Ishikawa (cell line): ENCODE measurements around the gene ARFGEF3.

Source experiments
- CEBPB ChIP-seq: IDR thresholded peaks from 2 replicates; pipeline ENCODE4 v1.6.1; 2012
- CREB1 ChIP-seq: IDR thresholded peaks from 2 replicates; pipeline ENCODE4 v1.6.1; 2012; ENCODE audit warnings: low read depth
- EGR1 ChIP-seq: IDR thresholded peaks from 2 replicates; pipeline ENCODE4 v1.6.1; 2012
- EP300 ChIP-seq: IDR thresholded peaks from 2 replicates; pipeline ENCODE4 v1.6.1; 2012; ENCODE audit warnings: borderline replicate concordance
- FOXM1 ChIP-seq: IDR thresholded peaks from 2 replicates; pipeline ENCODE4 v1.6.1; 2012; ENCODE audit warnings: low read depth, borderline replicate concordance
- MAX ChIP-seq: IDR thresholded peaks from 2 replicates; pipeline ENCODE4 v1.6.1; 2012
- NFIC ChIP-seq: IDR thresholded peaks from 2 replicates; pipeline ENCODE4 v1.6.1; 2012
- RAD21 ChIP-seq: IDR thresholded peaks from 2 replicates; pipeline ENCODE4 v1.6.1; 2012; ENCODE audit warnings: low read depth
- REST ChIP-seq: IDR thresholded peaks from 2 replicates; pipeline ENCODE4 v1.6.1; 2012; ENCODE audit warnings: low read depth, mild to moderate bottlenecking
- TAF1 ChIP-seq: IDR thresholded peaks from 2 replicates; pipeline ENCODE4 v1.6.1; 2012; ENCODE audit warnings: low read depth, mild to moderate bottlenecking
- TCF12 ChIP-seq: IDR thresholded peaks from 2 replicates; pipeline ENCODE4 v1.6.1; 2012; ENCODE audit warnings: low read depth
- TEAD4 ChIP-seq: IDR thresholded peaks from 2 replicates; pipeline ENCODE4 v1.6.1; 2012
- USF1 ChIP-seq: IDR thresholded peaks from 2 replicates; pipeline ENCODE4 v1.6.1; 2012
- YY1 ChIP-seq: IDR thresholded peaks from 2 replicates; pipeline ENCODE4 v1.6.1; 2012; ENCODE audit warnings: low read depth
- ZBTB7A ChIP-seq: IDR thresholded peaks from 2 replicates; pipeline ENCODE4 v1.6.1; 2012; ENCODE audit warnings: low read depth

The ARFGEF3 gene

GRCh38 chr6:138248878-138249277 is 87.1 kb downstream of the ARFGEF3 start:
- TF ChIP-seq FOXM1 (no peak), MAX (no peak), CEBPB (no peak), CREB1 (no peak), RAD21 (no peak), TEAD4 (no peak), TCF12 (no peak), EGR1 (no peak), TAF1 (no peak), USF1 (no peak)

- TF ChIP-seq CREB1 = no peak
Measured at GRCh38 chr6:138250053-138250452, 88.3 kb downstream of the ARFGEF3 start.

- TF ChIP-seq EGR1 (no peak), USF1 (no peak), TAF1 (no peak), MAX (no peak), CEBPB (no peak), EP300 (no peak), CREB1 (no peak), TCF12 (no peak), TEAD4 (no peak), YY1 (no peak), NFIC (no peak), ZBTB7A (no peak), REST (no peak), RAD21 (no peak), FOXM1 (no peak)
Measured at GRCh38 chr6:138250513-138251247, 88.9 kb downstream of the ARFGEF3 start.

GRCh38 chr6:138253731-138254130 is 92.0 kb downstream of the ARFGEF3 start:
- TF ChIP-seq TCF12 (no peak), CREB1 (no peak), REST (no peak), ZBTB7A (no peak), EP300 (no peak), TEAD4 (no peak), MAX (no peak), RAD21 (no peak), EGR1 (no peak), NFIC (no peak), USF1 (no peak), CEBPB (no peak), FOXM1 (no peak), YY1 (no peak), TAF1 (no peak)

GRCh38 chr6:138255443-138255842 is 93.7 kb downstream of the ARFGEF3 start:
- TF ChIP-seq NFIC (no peak), MAX (no peak), CREB1 (no peak), USF1 (no peak), ZBTB7A (no peak), FOXM1 (no peak), TCF12 (no peak), CEBPB (no peak), EGR1 (no peak), TAF1 (no peak), RAD21 (no peak), TEAD4 (no peak), YY1 (no peak), REST (no peak), EP300 (no peak)
